ENCODE measurements around the gene UGT1A6.

Gene UGT1A6

DNA sequence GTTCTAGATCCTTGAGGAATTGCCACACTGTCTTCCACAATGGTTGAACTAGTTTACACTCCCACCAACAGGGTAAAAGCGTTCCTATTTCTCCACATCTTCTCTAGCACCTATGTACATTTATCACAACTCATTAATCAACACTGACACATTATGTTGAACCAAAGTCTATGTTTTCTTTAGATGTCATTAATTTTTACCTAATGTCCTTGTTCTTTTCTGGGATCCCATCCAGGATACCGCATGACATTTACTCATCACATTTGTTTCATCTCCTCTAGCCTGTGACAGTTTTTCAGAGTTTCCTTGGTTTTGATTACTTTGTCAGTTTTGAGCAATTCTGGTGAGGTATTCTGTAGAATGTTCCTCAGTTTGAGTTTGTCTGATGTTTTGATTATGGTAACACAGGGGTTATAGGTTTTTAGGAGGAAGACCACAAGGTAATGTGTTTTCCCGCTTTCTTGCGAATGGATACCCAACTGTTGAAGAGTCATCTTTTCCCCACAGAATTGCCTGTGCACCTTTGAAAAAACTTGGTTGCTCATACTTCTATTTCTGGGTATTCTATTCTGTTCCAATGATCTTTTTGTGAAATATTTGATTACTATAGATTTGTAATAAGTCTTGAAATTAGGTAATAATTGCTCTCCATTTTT is 24.0 kb upstream of the UGT1A6 start:
- Histone ChIP-seq H3K4me2 (ENCODE audit: low read length) (no peak overlapping the region), H3K9me3 (ENCODE audit: low read length) (no peaks in the 10 kb centered on the region), H3K4me3 (ENCODE audit: low read depth, low read length, poor library complexity, severe bottlenecking) (no peak overlapping the region), H3K27me3 (ENCODE audit: insufficient read depth, low read length) (no peaks in the 10 kb centered on the region; the same call in 1 of the 2 replicates), H3K4me1 (ENCODE audit: insufficient read depth, low read length, severe bottlenecking) (no peaks in the 10 kb centered on the region), H3K9ac (ENCODE audit: low read length) (no peak overlapping the region), H3F3A (ENCODE audit: insufficient read depth, low read length) (no peaks in the 10 kb centered on the region), H3K79me2 (ENCODE audit: insufficient read depth, low read length) (no peaks in the 10 kb centered on the region), H2AFZ (ENCODE audit: low read length) (no peak overlapping the region), H3K36me3 (ENCODE audit: insufficient read depth, low read length) (no peaks in the 10 kb centered on the region), H3K9me2 (ENCODE audit: low read depth, low read length) (no peaks in the 10 kb centered on the region), H3K27ac (ENCODE audit: low read depth, low read length, poor library complexity, severe bottlenecking) (no peak overlapping the region), H4K20me1 (ENCODE audit: insufficient read depth, low read length) (no peaks in the 10 kb centered on the region)
- no peak for TF ChIP-seq EZH2 (IDR thresholded peaks at IDR 0.05; ENCODE audit: borderline replicate concordance, low read length)
- TF ChIP-seq, protein P1, sequence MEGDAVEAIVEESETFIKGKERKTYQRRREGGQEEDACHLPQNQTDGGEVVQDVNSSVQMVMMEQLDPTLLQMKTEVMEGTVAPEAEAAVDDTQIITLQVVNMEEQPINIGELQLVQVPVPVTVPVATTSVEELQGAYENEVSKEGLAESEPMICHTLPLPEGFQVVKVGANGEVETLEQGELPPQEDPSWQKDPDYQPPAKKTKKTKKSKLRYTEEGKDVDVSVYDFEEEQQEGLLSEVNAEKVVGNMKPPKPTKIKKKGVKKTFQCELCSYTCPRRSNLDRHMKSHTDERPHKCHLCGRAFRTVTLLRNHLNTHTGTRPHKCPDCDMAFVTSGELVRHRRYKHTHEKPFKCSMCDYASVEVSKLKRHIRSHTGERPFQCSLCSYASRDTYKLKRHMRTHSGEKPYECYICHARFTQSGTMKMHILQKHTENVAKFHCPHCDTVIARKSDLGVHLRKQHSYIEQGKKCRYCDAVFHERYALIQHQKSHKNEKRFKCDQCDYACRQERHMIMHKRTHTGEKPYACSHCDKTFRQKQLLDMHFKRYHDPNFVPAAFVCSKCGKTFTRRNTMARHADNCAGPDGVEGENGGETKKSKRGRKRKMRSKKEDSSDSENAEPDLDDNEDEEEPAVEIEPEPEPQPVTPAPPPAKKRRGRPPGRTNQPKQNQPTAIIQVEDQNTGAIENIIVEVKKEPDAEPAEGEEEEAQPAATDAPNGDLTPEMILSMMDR (IDR thresholded peaks at IDR 0.05; ENCODE audit: low read length) = no peak

DNA sequence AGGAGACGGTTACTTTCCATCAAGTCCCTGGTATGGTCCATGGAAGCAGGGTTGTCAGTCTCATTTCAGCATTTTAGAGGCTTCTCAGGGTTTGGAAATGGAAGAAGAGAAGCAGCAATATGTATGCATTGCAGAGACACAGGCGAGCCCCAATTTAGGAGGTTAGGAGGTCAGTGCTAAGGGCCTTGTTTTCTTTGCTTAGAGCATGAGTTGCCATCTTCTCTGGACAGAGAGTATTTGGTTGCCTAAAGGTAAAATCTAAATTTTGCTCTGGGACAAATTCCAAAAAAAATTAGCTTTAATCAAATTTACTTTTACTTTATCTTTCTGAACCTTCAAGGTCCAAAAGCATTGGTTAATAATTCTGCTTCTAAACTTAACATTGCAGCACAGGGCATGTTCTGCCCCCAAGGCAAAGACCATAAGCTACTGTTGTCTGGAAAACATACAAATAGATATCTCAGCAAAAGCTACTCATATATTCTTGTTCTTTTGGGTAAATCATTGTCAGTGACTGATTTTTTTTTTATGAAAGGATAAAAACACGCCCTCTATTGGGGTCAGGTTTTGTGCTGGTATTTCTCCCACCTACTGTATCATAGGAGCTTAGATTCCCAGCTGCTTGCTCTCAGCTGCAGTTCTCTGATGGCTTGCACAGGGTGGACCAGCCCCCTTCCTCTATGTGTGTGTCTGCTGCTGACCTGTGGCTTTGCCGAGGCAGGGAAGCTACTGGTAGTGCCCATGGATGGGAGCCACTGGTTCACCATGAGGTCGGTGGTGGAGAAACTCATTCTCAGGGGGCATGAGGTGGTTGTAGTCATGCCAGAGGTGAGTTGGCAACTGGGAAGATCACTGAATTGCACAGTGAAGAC is 21.2 kb upstream of the UGT1A6 start, which contains the start of gene UGT1A9:
UGT1A9 (plus strand) TSS at position 609 of the 872 bp plus-strand sequence; CDS start at position 646, 37 bp downstream.
- Histone ChIP-seq H3K27ac (ENCODE audit: low read depth, low read length, poor library complexity, severe bottlenecking) (no peak within 1 kb of the TSS), H3K4me2 (ENCODE audit: low read length) (no peak within 1 kb of the TSS), H3F3A (ENCODE audit: insufficient read depth, low read length) (no peaks in the 10 kb centered on the region), H3K9ac (ENCODE audit: low read length) (no peak within 1 kb of the TSS), H3K4me3 (ENCODE audit: low read depth, low read length, poor library complexity, severe bottlenecking) (no peak within 1 kb of the TSS), H3K79me2 (ENCODE audit: insufficient read depth, low read length) (no peaks in the 10 kb centered on the region), H3K9me2 (ENCODE audit: low read depth, low read length) (no peaks in the 10 kb centered on the region), H4K20me1 (ENCODE audit: insufficient read depth, low read length) (no peaks in the 10 kb centered on the region), H2AFZ (ENCODE audit: low read length) (no peak within 1 kb of the TSS), H3K36me3 (ENCODE audit: insufficient read depth, low read length) (no peaks in the 10 kb centered on the region), H3K27me3 (ENCODE audit: insufficient read depth, low read length) (no peaks in the 10 kb centered on the region; the same call in 1 of the 2 replicates), H3K9me3 (ENCODE audit: low read length) (no peaks in the 10 kb centered on the region), H3K4me1 (ENCODE audit: insufficient read depth, low read length, severe bottlenecking) (no peaks in the 10 kb centered on the region)
- TF ChIP-seq, protein P1 (IDR thresholded peaks at IDR 0.05; ENCODE audit: low read length) = no peak
- TF ChIP-seq EZH2 (IDR thresholded peaks at IDR 0.05; ENCODE audit: borderline replicate concordance, low read length) = no peak

DNA sequence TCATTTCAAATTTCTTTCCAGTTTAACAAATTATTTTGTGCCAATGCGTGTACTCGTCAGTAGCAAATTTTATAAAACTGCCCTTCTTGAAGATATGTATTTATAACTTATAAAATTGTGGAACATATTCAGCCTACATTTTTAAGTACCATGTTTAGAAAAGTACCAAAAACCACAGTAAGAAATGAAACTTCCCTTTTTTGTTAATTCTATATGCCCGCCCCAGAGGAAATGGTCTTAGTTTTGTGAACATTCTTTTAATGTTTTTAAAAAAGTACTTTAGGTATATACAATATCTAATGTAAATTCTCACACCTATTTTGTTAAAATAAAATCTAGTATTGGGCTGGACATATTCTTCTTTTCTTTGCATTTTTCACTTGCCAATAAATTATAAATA is 19.8 kb upstream of the UGT1A6 start:
- no peaks in the 10 kb centered on the region for H4K20me1 ChIP-seq (ENCODE audit: insufficient read depth, low read length)
- no peak overlapping the region for H3K9ac ChIP-seq (ENCODE audit: low read length)
- H3F3A ChIP-seq (ENCODE audit: insufficient read depth, low read length) = no peaks in the 10 kb centered on the region
- no peaks in the 10 kb centered on the region for H3K79me2 ChIP-seq (ENCODE audit: insufficient read depth, low read length)
- H3K4me3 ChIP-seq (ENCODE audit: low read depth, low read length, poor library complexity, severe bottlenecking) = no peak overlapping the region
- H3K27me3 ChIP-seq (ENCODE audit: insufficient read depth, low read length) = no peaks in the 10 kb centered on the region; the same call in 1 of the 2 replicates
- no peaks in the 10 kb centered on the region for H3K9me2 ChIP-seq (ENCODE audit: low read depth, low read length)
- no peak for TF ChIP-seq EZH2 (IDR thresholded peaks at IDR 0.05; ENCODE audit: borderline replicate concordance, low read length)
- TF ChIP-seq, protein P1 (IDR thresholded peaks at IDR 0.05; ENCODE audit: low read length) = no peak
- H3K27ac ChIP-seq (ENCODE audit: low read depth, low read length, poor library complexity, severe bottlenecking) = no peak overlapping the region
- H3K4me1 ChIP-seq (ENCODE audit: insufficient read depth, low read length, severe bottlenecking) = no peaks in the 10 kb centered on the region
- H3K4me2 ChIP-seq (ENCODE audit: low read length) = no peak overlapping the region
- no peaks in the 10 kb centered on the region for H3K36me3 ChIP-seq (ENCODE audit: insufficient read depth, low read length)
- H2AFZ ChIP-seq (ENCODE audit: low read length) = no peak overlapping the region
- H3K9me3 ChIP-seq (ENCODE audit: low read length) = no peaks in the 10 kb centered on the region
